Kidney (tissue), 14 donors: ENCODE results near the gene PIBF1. TPM values are rescaled to one million over a fixed set of nuclear protein-coding genes. Genes with fewer than 3 reads are reported as not detected.

ENCODE experiments used
- DNase-seq, 5 donors: peaks; one replicate each; pipeline ENCODE4 v3.0.0-alpha.2; 2013 to 2020
- FAIRE-seq: peaks from 2 replicates; lab custom pipeline; 2012; peaks lifted over from hg19 to GRCh38; lab: Jason Lieb, UNC
- H3K27ac ChIP-seq, 2 donors: one replicate each; pipeline ENCODE4 v1.7.0; 2013; ENCODE audit warnings: low read depth in 2 of 2, low read length in 2 of 2, inconsistent platforms in 1 of 2
- H3K27me3 ChIP-seq: one replicate; pipeline ENCODE4 v1.7.1; 2013; ENCODE audit warnings: low read length, inconsistent platforms; ENCODE audit not compliant: control insufficient read depth, insufficient read depth
- H3K36me3 ChIP-seq, 3 donors: one replicate each; pipeline versions ENCODE4 v1.7.0 to v1.7.1; 2013; ENCODE audit warnings: low read length in 3 of 3, control low read depth in 1 of 3, inconsistent platforms in 1 of 3; ENCODE audit not compliant: insufficient read depth in 3 of 3, control insufficient read depth in 2 of 3
- H3K4me1 ChIP-seq, 3 donors: one replicate each; pipeline versions ENCODE4 v1.7.0 to v1.7.1; 2013; ENCODE audit warnings: low read length in 3 of 3, inconsistent platforms in 1 of 3, low read depth in 1 of 3; ENCODE audit not compliant: control insufficient read depth in 2 of 3, insufficient read depth in 2 of 3
- H3K4me3 ChIP-seq, 3 donors: one replicate each; pipeline versions ENCODE4 v1.7.0 to v1.8.1; 2013; ENCODE audit warnings: low read length in 3 of 3, control low read depth in 1 of 3, inconsistent platforms in 1 of 3
- H3K9ac ChIP-seq, 3 donors: one replicate each; pipeline versions ENCODE4 v1.7.0 to v1.7.1; 2013; ENCODE audit warnings: low read length in 3 of 3, control low read depth in 1 of 3, inconsistent platforms in 1 of 3
- H3K9me3 ChIP-seq, 3 donors: one replicate each; pipeline versions ENCODE4 v1.7.0 to v1.7.1; 2013; ENCODE audit warnings: low read length in 3 of 3, control low read depth in 1 of 3, inconsistent platforms in 1 of 3; ENCODE audit not compliant: control insufficient read depth in 2 of 3, insufficient read depth in 1 of 3
- intact Hi-C: fragments of 100-400 bp; cut with DNase I; formaldehyde crosslinking; loops from one replicate; pipeline ENCODE4 v1.11.1; 2022
- polyA plus RNA-seq: library from polyadenylated mRNA; stranded (reverse); fragments of 350-450 nt; fragmentation: Illumina TruSeq; extraction: RNeasy Lipid Tissue Mini Kit (QIAGEN cat#74804); gene quantifications from one replicate; pipeline ENCODE4 v1.2.3, GENCODE V29; 2014; ENCODE audit warnings: low read depth, low replicate concordance; ENCODE audit not compliant: insufficient read depth
- total RNA-seq: library from RNA; stranded (reverse); fragmentation: NEBNext Ultra II Directional; extraction: Animal tissue kit (Norgen Biotek cat#: 25700); gene quantifications from one replicate; pipeline ENCODE4 v1.2.1, GENCODE V29; 2021
- TF ChIP-seq, protein P1 (sequence below): IDR thresholded peaks from 3 replicates; pipeline ENCODE4 v1.5.1; 2012; ENCODE audit warnings: mild to moderate bottlenecking, moderate library complexity, borderline replicate concordance; ENCODE audit not compliant: insufficient read depth; ENCODE audit errors: extremely low read depth
- donor health status: control.
- donor health status: control.
- donor health status: control.
- donor health status: control.
- donor health status: control.
- donor health status: DM: yes; HTN: yes; CAD: no.
- donor health status: Normal renal cell carcinoma (clear cell type).

PIBF1 gene
- total and polyA plus RNA-seq, 2 donors from 2014 or later, result 17.6 to 30.5 TPM

- intact Hi-C loops, result no loop called here
- TF ChIP-seq, protein P1, sequence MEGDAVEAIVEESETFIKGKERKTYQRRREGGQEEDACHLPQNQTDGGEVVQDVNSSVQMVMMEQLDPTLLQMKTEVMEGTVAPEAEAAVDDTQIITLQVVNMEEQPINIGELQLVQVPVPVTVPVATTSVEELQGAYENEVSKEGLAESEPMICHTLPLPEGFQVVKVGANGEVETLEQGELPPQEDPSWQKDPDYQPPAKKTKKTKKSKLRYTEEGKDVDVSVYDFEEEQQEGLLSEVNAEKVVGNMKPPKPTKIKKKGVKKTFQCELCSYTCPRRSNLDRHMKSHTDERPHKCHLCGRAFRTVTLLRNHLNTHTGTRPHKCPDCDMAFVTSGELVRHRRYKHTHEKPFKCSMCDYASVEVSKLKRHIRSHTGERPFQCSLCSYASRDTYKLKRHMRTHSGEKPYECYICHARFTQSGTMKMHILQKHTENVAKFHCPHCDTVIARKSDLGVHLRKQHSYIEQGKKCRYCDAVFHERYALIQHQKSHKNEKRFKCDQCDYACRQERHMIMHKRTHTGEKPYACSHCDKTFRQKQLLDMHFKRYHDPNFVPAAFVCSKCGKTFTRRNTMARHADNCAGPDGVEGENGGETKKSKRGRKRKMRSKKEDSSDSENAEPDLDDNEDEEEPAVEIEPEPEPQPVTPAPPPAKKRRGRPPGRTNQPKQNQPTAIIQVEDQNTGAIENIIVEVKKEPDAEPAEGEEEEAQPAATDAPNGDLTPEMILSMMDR, result no peak
- no peaks in the 10 kb centered on the region for H3K27me3 ChIP-seq
- no peaks in the 10 kb centered on the region for H3K9me3 ChIP-seq
- H3K27ac ChIP-seq, result no peak overlapping the region
- no peak overlapping the region for H3K9ac ChIP-seq
- no peaks in the 10 kb centered on the region for H3K36me3 ChIP-seq
- peaks cover 0 to 6% (median 2%) of the 10 kb centered on the region in 3 donors for H3K4me1 ChIP-seq
- DNase-seq, result no peak
- H3K4me3 ChIP-seq, result no peak overlapping the region
- FAIRE-seq, result no peak
These were observed 257.5 kb downstream of the PIBF1 start for GRCh38 chr13:73039201-73040108.

DNA sequence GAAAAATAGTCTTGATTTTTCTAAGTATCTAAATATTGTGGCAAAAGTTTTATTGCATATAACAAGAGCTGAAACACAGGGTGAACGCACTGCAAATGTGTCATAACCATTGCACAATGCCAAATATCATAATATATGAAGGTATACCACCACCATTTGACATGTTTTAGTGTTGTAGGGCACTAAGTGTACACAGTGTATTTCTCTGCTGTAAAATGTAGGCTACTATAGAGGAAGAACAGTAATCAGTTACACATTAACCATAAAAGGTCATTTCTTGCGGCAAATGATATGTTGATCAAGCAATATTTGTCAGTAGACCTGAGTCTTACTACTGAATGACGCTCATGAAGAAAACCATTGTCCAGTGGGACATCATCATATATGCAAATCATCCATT lies 258.6 kb downstream of the PIBF1 start:
- peaks cover 0 to 6% (median 2%) of the 10 kb centered on the region in 3 donors for H3K4me1 ChIP-seq
- H3K36me3 ChIP-seq, result no peaks in the 10 kb centered on the region
- no peaks in the 10 kb centered on the region for H3K9me3 ChIP-seq
- no peaks in the 10 kb centered on the region for H3K27me3 ChIP-seq
- no peak overlapping the region for H3K9ac ChIP-seq
- FAIRE-seq (no peak), DNase-seq (no peak)
- H3K4me3 ChIP-seq, result no peak overlapping the region
- no peak overlapping the region for H3K27ac ChIP-seq
- intact Hi-C loops, result no loop called here
- TF ChIP-seq, protein P1, result no peak

- Histone ChIP-seq H3K36me3 (no peaks in the 10 kb centered on the region), H3K27me3 (no peaks in the 10 kb centered on the region), H3K9me3 (no peaks in the 10 kb centered on the region), H3K4me1 (peaks cover 0 to 6% (median 2%) of the 10 kb centered on the region in 3 donors), H3K27ac (no peak overlapping the region), H3K4me3 (no peak overlapping the region), H3K9ac (no peak overlapping the region)
- FAIRE-seq, result no peak
- TF ChIP-seq, protein P1, result no peak
- intact Hi-C loops, result no loop called here
- no peak for DNase-seq
These were observed 259.1 kb downstream of the PIBF1 start for GRCh38 chr13:73040968-73041596.
